HCT116 (cell line): ENCODE measurements around the gene CRB1. TPM values are rescaled to one million over a fixed set of nuclear protein-coding genes. Genes with fewer than 3 reads are reported as not detected.

Source experiments
- ATAC-seq: fragments of 200-7000 bp; cut with Tn5 transposase; 2 replicates; pipeline ENCODE4 v1.9.1; 2020; ENCODE audit warnings: mild to moderate bottlenecking, moderate library complexity
- BruUV-seq: library from RNA; stranded (reverse); fragments of 400-500 nt; replicated peaks from 2 replicates; lab custom pipeline; 2021; lab: Mats Ljungman, UMichigan
- CTCF ChIA-PET: fragments of 300-600 bp; sonication (Branson Sonifier 250); formaldehyde crosslinking; loops from one replicate; lab custom pipeline; 2021; ENCODE audit warnings: antibody characterized with exemption; lab: Charles Lee
- POLR2A ChIA-PET: fragments of 300-600, 350-600 bp; sonication (Branson Sonifier 250); formaldehyde crosslinking; loops from one replicate; lab custom pipeline; 2021; ENCODE audit warnings: antibody characterized with exemption; lab: Charles Lee
- RAD21 ChIA-PET, 2 experiments: fragments of 300-600 bp; sonication (Branson Sonifier 250); formaldehyde crosslinking; loops; one replicate each; lab custom pipeline; 2023; ENCODE audit warnings: low total read pairs in 2 of 2; ENCODE audit not compliant: uncharacterized antibody in 2 of 2, unreplicated experiment in 2 of 2, low non-redundant PET in 1 of 2; lab: Charles Lee
- DNase-seq: peaks from one replicate; pipeline ENCODE4 v3.0.0-alpha.2; 2010; ENCODE audit warnings: low read depth, low spot score
- H2AFZ ChIP-seq: fragments of 200-600 bp; shearing (Covaris generic), sonication (generic); 2 replicates; pipeline ENCODE4 v1.6.1; 2017; ENCODE audit warnings: low read depth, mixed run types, mixed read lengths, antibody characterized with exemption, low read length; ENCODE audit not compliant: poor library complexity, severe bottlenecking
- H3K27ac ChIP-seq: 2 replicates; pipeline ENCODE4 v1.5.1; 2012; ENCODE audit warnings: low read depth, low read length
- H3K27me3 ChIP-seq: fragments of 200-600 bp; sonication (generic); 2 replicates; pipeline ENCODE4 v1.6.1; 2016; ENCODE audit warnings: mixed run types, low read length, mixed read lengths; ENCODE audit not compliant: insufficient read depth
- H3K36me3 ChIP-seq, 2 experiments: fragments of 200-500 bp in 1 of 2; fragments of 200-600 bp in 1 of 2; sonication (Bioruptor generic) in 1 of 2; sonication (generic) in 1 of 2; 2 replicates each; pipeline versions ENCODE4 v1.5.1 to v1.6.1; 2014 to 2016; ENCODE audit warnings: low read length in 2 of 2, inconsistent platforms in 1 of 2, mixed read lengths in 1 of 2, mixed run types in 1 of 2; ENCODE audit not compliant: insufficient read depth in 2 of 2, control insufficient read depth in 1 of 2
- H3K4me1 ChIP-seq, 2 experiments: fragments of 200-600 bp in 1 of 2; sonication (generic) in 1 of 2; 2 replicates each; pipeline versions ENCODE4 v1.5.1 to v1.6.1; 2012 to 2017; ENCODE audit warnings: low read length in 2 of 2, inconsistent platforms in 1 of 2, mild to moderate bottlenecking in 1 of 2, mixed read lengths in 1 of 2, mixed run types in 1 of 2, moderate library complexity in 1 of 2; ENCODE audit not compliant: insufficient read depth in 2 of 2, control insufficient read depth in 1 of 2
- H3K4me2 ChIP-seq: fragments of 200-600 bp; sonication (generic); 2 replicates; pipeline ENCODE4 v1.6.1; 2017; ENCODE audit warnings: mixed run types, low read length, mixed read lengths
- H3K4me3 ChIP-seq, 2 experiments: fragments of 200-600 bp in 1 of 2; sonication (generic) in 1 of 2; replicated peaks in 1 of 2; 2 replicates each; pipeline ENCODE4 v1.5.1; 2011 to 2016; ENCODE audit warnings: low read length in 2 of 2, control low read depth in 1 of 2, low read depth in 1 of 2, mild to moderate bottlenecking in 1 of 2, mixed read lengths in 1 of 2, mixed run types in 1 of 2
- H3K79me2 ChIP-seq: fragments of 200-600 bp; sonication (generic); 2 replicates; pipeline ENCODE4 v1.6.1; 2017; ENCODE audit warnings: mild to moderate bottlenecking, mixed run types, low read length, moderate library complexity, mixed read lengths; ENCODE audit not compliant: insufficient read depth
- H3K9ac ChIP-seq: fragments of 200-600 bp; sonication (generic); 2 replicates; pipeline ENCODE4 v1.6.1; 2016; ENCODE audit warnings: low read length, mixed read lengths
- H3K9me2 ChIP-seq: fragments of 200-600 bp; sonication (generic), shearing (Covaris generic); 2 replicates; pipeline ENCODE4 v1.6.1; 2017; ENCODE audit warnings: mixed run types, mild to moderate bottlenecking, moderate library complexity; ENCODE audit not compliant: insufficient read depth
- H3K9me3 ChIP-seq, 2 experiments: fragments of 200-500 bp in 1 of 2; fragments of 200-600 bp in 1 of 2; sonication (Bioruptor generic) in 1 of 2; sonication (generic) in 1 of 2; 2 replicates each; pipeline ENCODE4 v1.6.1; 2014 to 2017; ENCODE audit warnings: low read length in 2 of 2, mixed read lengths in 2 of 2, inconsistent platforms in 1 of 2, low read depth in 1 of 2, mild to moderate bottlenecking in 1 of 2, mixed run types in 1 of 2, moderate library complexity in 1 of 2; ENCODE audit not compliant: control insufficient read depth in 1 of 2, insufficient read depth in 1 of 2
- H4K20me1 ChIP-seq: fragments of 200-600 bp; sonication (generic), shearing (Covaris generic); 2 replicates; pipeline ENCODE4 v1.6.1; 2017; ENCODE audit warnings: mixed run types, mild to moderate bottlenecking, moderate library complexity; ENCODE audit not compliant: insufficient read depth
- ELF1 ChIP-seq: IDR thresholded peaks from 2 replicates; pipeline ENCODE4 v1.6.1; 2012; ENCODE audit warnings: low read depth, borderline replicate concordance
- EZH2phosphoT487 ChIP-seq: fragments of 200-600 bp; IDR thresholded peaks from 2 replicates; pipeline ENCODE4 v1.6.1; 2018; ENCODE audit warnings: antibody characterized with exemption, borderline replicate concordance
- FOSL1 ChIP-seq: IDR thresholded peaks from 2 replicates; pipeline ENCODE4 v1.6.1; 2012; ENCODE audit warnings: low read depth
- POLR2AphosphoS5 ChIP-seq: IDR thresholded peaks from 2 replicates; pipeline ENCODE4 v1.6.1; 2011; ENCODE audit warnings: mild to moderate bottlenecking, low read depth, low read length, moderate library complexity
- RAD21 ChIP-seq: IDR thresholded peaks from 2 replicates; pipeline ENCODE4 v1.6.1; 2012; ENCODE audit warnings: low read depth, mild to moderate bottlenecking
- SIN3A ChIP-seq: IDR thresholded peaks from 2 replicates; pipeline ENCODE4 v1.6.1; 2012; ENCODE audit warnings: low read depth
- SP1 ChIP-seq: IDR thresholded peaks from 2 replicates; pipeline ENCODE4 v1.6.1; 2012; ENCODE audit warnings: low read depth
- intact Hi-C: fragments of 100-400 bp; cut with micrococcal nuclease; formaldehyde crosslinking; loops from 2 replicates; pipeline ENCODE4 v1.10.0; 2022
- total RNA-seq: library from RNA; stranded (reverse); gene quantifications from one replicate; pipeline ENCODE4 v1.2.1, GENCODE V29; 2021; ENCODE audit not compliant: unreplicated experiment
- TF ChIP-seq, protein P1 (sequence below), 3 experiments: fragments of 200-600 bp in 1 of 3; sonication (generic) in 1 of 3; IDR thresholded peaks in 2 of 3; conservative IDR thresholded peaks in 1 of 3; 2 replicates each; pipeline ENCODE4 v1.5.1; 2012 to 2017; ENCODE audit warnings: low read depth in 2 of 3, low read length in 2 of 3, antibody characterized with exemption in 1 of 3, borderline replicate concordance in 1 of 3, control low read depth in 1 of 3, mild to moderate bottlenecking in 1 of 3, mixed read lengths in 1 of 3, mixed run types in 1 of 3, moderate library complexity in 1 of 3; ENCODE audit not compliant: insufficient read depth in 1 of 3
- TF ChIP-seq, protein P2 (sequence below): IDR thresholded peaks from 2 replicates; pipeline ENCODE4 v1.6.1; 2011; ENCODE audit warnings: mild to moderate bottlenecking, low read length, moderate library complexity; ENCODE audit not compliant: insufficient replicate concordance; ENCODE audit errors: extremely low read depth

The CRB1 gene
- total RNA-seq, 1 experiment from 2014 or later = 0.07 TPM

DNA sequence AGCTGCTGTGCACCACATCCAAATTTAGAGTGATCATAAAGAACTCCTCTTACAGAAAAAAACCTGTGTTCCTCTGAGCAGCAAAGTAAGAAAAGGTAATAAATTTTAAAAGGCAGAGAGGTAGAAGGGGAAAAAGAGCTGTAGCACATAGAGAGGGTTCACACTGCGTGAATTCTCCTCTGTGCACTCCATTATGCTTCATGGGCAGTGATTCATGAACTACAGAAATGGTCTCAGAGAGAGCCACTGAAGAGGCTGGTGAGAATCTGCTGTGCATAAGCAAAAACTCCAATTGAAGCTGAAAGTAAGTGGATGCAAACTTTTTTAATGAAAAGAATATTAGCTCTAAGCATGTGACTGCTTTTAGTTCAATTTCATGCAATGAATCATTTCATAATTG is 65.0 kb downstream of the CRB1 start:
- DNase-seq (no peak), ATAC-seq (no peak)
- ChIA-PET RAD21 (no interaction called here), POLR2A (no interaction called here), CTCF (no interaction called here)
- Histone ChIP-seq H3K79me2 (no peaks in the 10 kb centered on the region), H3K27ac (no peak overlapping the region), H4K20me1 (no peaks in the 10 kb centered on the region), H3K4me3 (no peak overlapping the region), H2AFZ (no peak overlapping the region), H3K9me2 (no peaks in the 10 kb centered on the region), H3K9ac (no peak overlapping the region), H3K9me3 (no peaks in the 10 kb centered on the region), H3K27me3 (no peaks in the 10 kb centered on the region), H3K36me3 (no peaks in the 10 kb centered on the region), H3K4me2 (no peak overlapping the region), H3K4me1 (no peaks in the 10 kb centered on the region)
- intact Hi-C loops = no loop called here
- TF ChIP-seq EZH2phosphoT487 (no peak), ELF1 (no peak), SP1 (no peak)
- BruUV-seq = no TSS peak

DNA sequence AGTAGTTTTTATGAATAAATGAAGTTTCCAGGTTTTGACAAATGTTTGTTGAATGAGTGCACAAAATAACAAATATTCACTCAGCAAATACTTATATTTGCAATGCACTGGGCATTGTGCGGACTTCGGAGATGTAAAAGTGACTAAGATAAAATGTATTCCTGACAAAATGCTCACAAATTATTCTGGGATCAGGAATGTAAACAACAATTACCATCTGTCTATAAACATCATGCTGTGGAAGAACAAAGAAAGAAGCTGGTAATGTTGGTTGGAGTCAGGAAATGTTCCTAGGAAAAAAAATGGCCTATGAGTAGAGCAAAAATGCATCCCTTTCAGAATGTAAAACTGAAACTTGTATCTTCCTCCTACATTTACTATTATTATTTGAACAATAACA is 68.5 kb downstream of the CRB1 start:
- DNase-seq = no peak
- H3K4me2 ChIP-seq = no peak overlapping the region
- no TSS peak for BruUV-seq
- no peaks in the 10 kb centered on the region for H3K36me3 ChIP-seq
- no peaks in the 10 kb centered on the region for H4K20me1 ChIP-seq
- no peak overlapping the region for H3K27ac ChIP-seq
- no peak overlapping the region for H3K9ac ChIP-seq
- H3K4me3 ChIP-seq = no peak overlapping the region
- H3K9me2 ChIP-seq = no peaks in the 10 kb centered on the region
- H3K4me1 ChIP-seq = no peaks in the 10 kb centered on the region
- CTCF ChIA-PET = no interaction called here
- RAD21 ChIA-PET = no interaction called here
- H3K9me3 ChIP-seq = no peaks in the 10 kb centered on the region
- no peaks in the 10 kb centered on the region for H3K79me2 ChIP-seq
- POLR2A ChIA-PET = no interaction called here
- intact Hi-C loops = no loop called here
- TF ChIP-seq, protein P1, sequence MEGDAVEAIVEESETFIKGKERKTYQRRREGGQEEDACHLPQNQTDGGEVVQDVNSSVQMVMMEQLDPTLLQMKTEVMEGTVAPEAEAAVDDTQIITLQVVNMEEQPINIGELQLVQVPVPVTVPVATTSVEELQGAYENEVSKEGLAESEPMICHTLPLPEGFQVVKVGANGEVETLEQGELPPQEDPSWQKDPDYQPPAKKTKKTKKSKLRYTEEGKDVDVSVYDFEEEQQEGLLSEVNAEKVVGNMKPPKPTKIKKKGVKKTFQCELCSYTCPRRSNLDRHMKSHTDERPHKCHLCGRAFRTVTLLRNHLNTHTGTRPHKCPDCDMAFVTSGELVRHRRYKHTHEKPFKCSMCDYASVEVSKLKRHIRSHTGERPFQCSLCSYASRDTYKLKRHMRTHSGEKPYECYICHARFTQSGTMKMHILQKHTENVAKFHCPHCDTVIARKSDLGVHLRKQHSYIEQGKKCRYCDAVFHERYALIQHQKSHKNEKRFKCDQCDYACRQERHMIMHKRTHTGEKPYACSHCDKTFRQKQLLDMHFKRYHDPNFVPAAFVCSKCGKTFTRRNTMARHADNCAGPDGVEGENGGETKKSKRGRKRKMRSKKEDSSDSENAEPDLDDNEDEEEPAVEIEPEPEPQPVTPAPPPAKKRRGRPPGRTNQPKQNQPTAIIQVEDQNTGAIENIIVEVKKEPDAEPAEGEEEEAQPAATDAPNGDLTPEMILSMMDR (IDR thresholded peaks at IDR 0.05 in 2 of 3, conservative IDR thresholded peaks at IDR 0.05 in 1 of 3; ENCODE audit: borderline replicate concordance in 1 of 3, insufficient read depth in 1 of 3, low read depth in 2 of 3, low read length in 2 of 3) = no peak
- no peak for TF ChIP-seq ELF1
- no peak for TF ChIP-seq FOSL1
- no peak for TF ChIP-seq POLR2AphosphoS5
- TF ChIP-seq, protein P2, sequence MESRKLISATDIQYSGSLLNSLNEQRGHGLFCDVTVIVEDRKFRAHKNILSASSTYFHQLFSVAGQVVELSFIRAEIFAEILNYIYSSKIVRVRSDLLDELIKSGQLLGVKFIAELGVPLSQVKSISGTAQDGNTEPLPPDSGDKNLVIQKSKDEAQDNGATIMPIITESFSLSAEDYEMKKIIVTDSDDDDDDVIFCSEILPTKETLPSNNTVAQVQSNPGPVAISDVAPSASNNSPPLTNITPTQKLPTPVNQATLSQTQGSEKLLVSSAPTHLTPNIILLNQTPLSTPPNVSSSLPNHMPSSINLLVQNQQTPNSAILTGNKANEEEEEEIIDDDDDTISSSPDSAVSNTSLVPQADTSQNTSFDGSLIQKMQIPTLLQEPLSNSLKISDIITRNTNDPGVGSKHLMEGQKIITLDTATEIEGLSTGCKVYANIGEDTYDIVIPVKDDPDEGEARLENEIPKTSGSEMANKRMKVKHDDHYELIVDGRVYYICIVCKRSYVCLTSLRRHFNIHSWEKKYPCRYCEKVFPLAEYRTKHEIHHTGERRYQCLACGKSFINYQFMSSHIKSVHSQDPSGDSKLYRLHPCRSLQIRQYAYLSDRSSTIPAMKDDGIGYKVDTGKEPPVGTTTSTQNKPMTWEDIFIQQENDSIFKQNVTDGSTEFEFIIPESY = no peak
- no peak for TF ChIP-seq SIN3A
- no peak for TF ChIP-seq RAD21
- TF ChIP-seq, all 23 proteins: peak for 0
- Histone ChIP-seq H3K27me3 (no peaks in the 10 kb centered on the region), H2AFZ (no peak overlapping the region)
- no peak for ATAC-seq
